GM18861 (cell line): Measurements from ENCODE around the gene KLF7.

Source experiments
- ATAC-seq: cut with Tn5 transposase; IDR thresholded peaks from one replicate; pipeline ENCODE4 v1.9.1; 2021; ENCODE audit not compliant: unreplicated experiment

Gene KLF7

DNA sequence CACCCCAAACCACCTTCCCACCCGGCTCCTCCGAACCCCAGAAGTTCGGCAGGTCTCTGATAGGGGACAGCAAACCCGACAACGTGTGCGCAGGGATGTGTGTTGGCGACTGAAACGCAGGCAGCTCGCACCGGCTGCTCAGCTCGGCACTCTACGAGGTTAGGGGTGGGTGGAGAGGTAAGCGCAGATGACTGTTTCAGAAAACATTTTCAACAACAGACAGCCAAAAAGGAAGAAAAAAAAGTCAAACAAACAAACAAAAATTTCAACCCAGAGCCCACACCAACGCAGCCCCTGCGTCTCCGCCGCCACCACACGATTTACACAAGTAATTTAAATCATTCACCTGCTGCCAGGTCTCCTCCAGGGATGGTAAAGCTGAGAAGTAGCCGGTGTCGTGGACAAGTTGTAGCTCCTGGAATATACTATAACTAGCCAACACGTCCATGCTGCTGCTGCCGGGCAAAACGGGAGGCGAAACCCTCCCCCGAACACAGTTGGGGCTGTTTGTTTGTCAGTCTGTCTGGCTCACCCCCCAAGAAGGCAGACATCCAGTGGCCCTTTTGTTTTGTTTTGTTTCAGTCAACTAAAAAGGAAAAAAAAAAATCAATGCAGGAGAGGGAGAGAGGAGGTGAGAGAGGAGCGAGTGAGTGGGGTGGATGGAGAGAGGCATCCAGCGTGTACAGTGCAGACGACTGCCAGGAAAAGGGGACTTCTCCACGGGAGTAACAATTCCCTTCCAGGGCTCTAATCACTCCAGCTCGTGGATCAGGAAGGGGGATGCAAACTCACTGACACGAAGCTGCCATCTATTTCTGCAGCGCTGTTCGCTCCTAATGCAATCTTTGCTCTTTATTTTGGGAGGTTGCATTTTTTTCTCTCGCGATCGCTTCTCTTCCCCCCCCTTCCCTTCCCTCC, at the start of gene KLF7:
Gene KLF7 (minus strand): TSS at position 828 of the 918 bp plus-strand sequence. CDS start 380 bp downstream, at position 448.
- no peak for ATAC-seq

- no peak for ATAC-seq
Measured at GRCh38 chr2:207215308-207215707, 49.6 kb upstream of the KLF7 start.

GRCh38 chr2:207214446-207214845, 48.7 kb upstream of the KLF7 start:
- no peak for ATAC-seq

DNA sequence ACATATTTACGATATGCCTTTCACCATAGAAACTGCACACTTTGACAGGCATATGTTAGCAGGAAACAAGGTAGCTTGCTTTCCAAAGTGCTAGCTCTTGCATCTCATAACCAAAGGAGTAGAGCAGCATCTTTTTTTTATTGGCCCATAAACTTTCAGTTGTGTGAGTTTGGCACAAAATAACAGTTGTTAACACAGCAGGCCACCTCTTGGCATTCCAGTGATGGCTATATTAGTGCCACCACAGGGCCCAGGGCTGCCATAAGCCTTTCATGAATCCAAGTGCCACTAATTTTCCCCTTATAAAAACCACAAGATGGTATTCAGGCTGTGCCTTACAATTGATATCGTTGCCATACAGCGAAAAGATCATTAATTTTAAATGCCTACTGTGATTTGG, 40.3 kb upstream of the KLF7 start:
- no peak for ATAC-seq

GRCh38 chr2:207205173-207205957, 39.6 kb upstream of the KLF7 start:
- ATAC-seq: no peak

DNA sequence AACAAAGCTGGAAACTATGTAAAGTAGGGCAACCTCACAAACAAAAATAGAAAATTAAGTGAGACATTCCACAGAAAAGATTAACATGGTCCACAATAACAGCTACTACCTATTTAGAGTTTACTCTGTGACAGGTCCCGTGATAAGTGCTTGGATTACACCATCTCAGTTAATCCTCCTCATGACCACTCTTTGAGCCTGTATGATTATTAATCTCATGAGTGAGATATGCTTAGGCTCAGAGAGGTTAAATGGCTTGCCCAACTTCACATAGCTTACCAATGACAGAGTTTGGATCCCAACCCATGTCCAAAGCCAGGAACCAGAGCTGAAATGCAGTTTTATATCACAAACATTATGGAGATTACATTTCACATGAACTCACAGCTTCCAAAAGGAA, 37.3 kb upstream of the KLF7 start:
- no peak for ATAC-seq

DNA sequence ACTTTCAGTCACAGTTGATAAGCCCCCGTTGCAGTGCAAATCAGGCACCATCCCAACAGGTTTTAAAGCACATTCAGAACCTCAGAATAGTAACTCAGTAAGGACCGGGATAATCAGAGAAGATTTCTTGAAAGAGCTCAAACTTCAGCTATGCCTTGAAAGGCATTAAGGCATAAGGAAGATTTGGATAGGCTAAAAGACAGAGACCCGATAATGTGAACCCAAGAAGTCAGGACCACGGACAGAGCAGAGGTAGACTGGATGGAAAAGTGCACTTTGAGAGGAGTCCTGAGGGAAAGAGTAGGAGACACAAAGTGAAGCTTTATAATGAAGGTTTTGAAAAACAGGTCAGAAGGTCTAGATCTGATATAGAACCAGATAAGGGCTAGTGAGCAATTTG, 36.9 kb upstream of the KLF7 start:
- no peak for ATAC-seq

GRCh38 chr2:207201416-207201815, 35.7 kb upstream of the KLF7 start:
- no peak for ATAC-seq

GRCh38 chr2:207200136-207200535, 34.4 kb upstream of the KLF7 start:
- ATAC-seq: no peak

DNA sequence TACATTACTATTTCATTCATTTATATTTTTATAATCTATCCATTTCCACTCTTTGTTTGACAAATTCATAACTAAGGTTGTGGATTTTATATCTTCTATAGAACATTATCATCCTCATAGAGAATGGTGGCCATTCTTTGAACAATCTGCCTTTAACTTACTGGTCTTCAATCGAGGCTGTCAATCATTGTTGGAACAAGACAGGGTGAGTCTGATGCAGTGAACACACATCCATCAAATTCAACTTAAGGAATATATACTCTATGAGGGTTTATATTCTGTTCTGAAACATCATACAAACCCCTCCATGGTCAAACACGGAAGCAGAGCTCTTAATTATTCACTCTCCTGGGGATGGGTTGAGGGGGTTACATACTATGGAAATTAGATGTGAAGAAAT, 28.3 kb upstream of the KLF7 start:
- no peak for ATAC-seq

- ATAC-seq: no peak
Measured at GRCh38 chr2:207188626-207189419, 23.1 kb upstream of the KLF7 start.

- ATAC-seq: no peak
Measured at GRCh38 chr2:207185372-207185771, 19.6 kb upstream of the KLF7 start.

- no peak for ATAC-seq
Measured at GRCh38 chr2:207184768-207185167, 19.0 kb upstream of the KLF7 start.

DNA sequence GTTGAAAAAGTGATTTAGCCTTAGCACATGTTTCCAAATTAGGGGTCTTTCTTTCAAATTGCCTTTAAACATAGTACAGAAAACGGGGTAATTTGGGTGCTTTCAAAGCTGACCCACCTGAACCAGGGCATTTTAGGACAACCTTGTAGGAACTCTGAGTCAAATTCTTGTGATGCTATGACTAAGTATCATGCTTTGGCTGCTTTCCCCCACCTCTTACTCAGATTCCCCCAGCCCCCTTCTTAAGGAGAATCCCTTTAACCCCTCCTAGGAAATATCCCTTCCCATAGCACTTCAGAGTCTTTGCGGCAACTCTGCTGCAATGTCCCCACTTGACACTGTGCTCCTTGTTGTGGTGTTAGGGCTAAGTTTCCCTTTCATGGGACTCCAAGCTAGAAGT, 18.6 kb upstream of the KLF7 start:
- no peak for ATAC-seq

DNA sequence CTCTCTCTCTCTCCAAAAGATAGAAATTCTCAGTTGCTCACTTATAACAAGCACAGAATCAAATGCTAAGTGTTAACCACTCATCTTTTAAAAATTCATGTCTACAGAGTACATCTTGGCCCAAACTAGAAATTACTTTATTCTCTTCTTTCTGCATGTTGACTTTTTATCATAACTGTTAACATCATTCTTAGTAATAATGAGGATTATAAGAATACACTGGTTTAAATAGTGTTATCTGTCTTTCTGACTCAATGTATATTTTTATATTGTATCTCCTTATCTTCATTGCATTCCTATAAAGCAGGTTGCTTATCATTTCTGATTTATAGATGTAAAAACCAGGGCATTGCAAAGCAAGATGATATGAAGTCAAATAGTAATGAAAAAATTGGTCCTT, 17.8 kb upstream of the KLF7 start:
- ATAC-seq: no peak

- ATAC-seq: no peak
Measured at GRCh38 chr2:207182911-207183310, 17.2 kb upstream of the KLF7 start.

GRCh38 chr2:207181526-207182274, 16.0 kb upstream of the KLF7 start:
- no peak for ATAC-seq

GRCh38 chr2:207180741-207181140, 15.0 kb upstream of the KLF7 start:
- ATAC-seq: no peak

DNA sequence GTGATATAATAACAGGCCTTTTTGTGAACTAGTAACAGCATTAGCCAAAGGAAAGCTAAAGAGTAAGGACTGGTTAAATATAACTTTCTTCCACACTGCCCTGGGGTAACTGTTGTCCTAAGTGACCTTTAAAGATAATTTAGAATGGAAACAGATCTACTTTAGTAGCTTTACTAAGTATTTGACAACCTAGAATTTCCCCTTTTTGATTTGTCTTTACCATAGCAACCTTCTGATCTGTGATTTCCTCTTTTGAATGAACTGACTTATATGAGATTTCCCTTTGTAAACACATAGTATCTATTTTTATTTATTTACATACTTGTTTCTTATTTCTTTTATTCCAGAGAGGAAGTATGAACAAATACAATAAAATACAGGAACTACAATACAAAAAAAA, 10.5 kb upstream of the KLF7 start:
- no peak for ATAC-seq

GRCh38 chr2:207173641-207174040, 7.9 kb upstream of the KLF7 start:
- no peak for ATAC-seq
